DMS153 (cell line): Measurements from ENCODE around the gene ZWILCH.
"Not testable (repeated sequence)": the region's sequence is repeated elsewhere in the genome, so short reads cannot be mapped to it uniquely, and the experiment has no call there.

Experiments used
- DNase-seq: peaks from one replicate; lab custom pipeline; 2025; lab: John Stamatoyannopoulos, UW

The ZWILCH gene

DNA sequence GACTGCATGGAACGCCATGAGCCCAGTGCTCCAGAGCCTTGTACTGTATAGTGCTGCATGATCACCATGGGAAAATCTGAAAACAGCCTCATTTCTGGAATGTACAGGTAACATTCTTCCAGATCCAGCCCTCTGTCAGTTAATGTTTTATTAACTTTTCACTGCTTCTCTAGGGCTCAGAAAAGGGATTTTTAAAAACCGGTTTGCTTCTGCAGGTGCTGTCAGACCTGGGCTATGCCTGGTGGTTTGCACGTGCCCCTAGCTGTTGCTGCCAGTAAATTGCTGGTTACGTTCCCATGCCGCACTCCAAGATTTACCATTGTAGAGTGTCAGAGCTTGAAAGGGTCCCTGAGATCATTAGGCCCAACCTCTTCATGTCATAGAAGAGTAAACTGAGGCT lies 16.6 kb upstream of the ZWILCH start:
- no peak for DNase-seq

DNA sequence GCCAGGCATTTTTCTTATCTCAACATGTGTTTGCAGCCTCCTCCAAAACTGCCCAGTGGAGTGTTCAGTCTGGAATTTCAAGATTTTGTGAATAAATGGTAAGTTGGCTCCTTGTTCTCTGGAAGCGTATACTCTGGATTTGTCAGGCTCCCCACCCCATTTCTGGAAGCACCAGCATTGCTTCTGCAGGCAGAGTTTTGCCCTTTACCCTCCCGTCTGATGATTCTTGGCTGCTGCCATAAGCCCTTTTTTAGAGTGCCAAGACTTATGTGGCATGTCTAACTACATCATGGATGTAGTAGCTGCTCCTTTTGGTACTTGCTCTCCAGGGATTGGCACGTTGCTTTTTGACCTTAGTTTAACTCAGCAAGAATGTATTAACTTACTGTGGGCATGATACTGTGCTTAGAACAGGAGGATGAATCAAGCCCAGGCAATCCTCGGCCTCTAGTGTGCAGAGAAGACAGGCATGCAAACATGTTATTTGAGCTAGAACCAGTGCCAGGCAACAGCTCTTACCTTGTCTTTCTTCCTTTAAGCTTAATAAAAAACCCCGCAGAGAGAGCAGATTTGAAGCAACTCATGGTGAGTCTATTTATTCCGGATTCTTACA lies 15.8 kb upstream of the ZWILCH start:
- DNase-seq: no peak

DNA sequence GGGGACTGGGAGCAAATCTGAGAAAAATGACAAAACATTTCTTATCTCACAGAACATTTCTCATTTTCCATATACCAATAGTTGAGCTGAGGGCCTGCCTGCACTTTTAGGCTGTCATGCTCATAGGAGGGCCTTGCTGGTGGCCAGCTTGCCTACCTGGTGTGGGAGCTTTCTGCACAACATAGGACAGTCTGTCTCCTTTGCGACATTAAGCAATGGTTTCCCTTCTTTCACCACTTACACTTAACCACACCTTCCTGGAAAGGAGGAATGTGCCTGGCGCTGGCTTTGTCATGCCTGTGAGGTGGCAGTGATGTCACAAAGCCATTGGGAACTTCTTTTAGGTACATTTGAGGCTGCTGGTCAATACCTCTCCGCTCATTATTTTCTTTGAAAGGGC lies 13.3 kb upstream of the ZWILCH start:
- DNase-seq: no peak

DNA sequence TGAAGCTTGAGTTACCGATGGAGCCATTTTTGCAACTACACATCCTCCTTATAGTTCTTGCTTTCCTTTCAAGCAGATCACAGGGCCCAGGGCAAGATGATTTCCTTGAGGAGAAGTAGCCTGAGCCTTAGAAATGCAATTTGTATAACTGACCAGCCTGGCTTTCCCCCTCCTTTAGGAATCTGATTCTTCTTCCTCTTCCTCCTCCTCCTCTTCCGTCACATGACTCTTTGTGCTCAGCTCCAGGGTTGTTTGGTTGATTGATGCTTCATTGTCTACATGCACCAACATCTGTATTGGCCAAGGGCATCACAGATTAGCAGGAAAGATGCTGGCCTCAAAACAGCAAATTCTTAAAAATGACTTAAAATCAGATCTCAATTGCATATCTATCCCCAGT lies 10.9 kb upstream of the ZWILCH start:
- no peak for DNase-seq

DNA sequence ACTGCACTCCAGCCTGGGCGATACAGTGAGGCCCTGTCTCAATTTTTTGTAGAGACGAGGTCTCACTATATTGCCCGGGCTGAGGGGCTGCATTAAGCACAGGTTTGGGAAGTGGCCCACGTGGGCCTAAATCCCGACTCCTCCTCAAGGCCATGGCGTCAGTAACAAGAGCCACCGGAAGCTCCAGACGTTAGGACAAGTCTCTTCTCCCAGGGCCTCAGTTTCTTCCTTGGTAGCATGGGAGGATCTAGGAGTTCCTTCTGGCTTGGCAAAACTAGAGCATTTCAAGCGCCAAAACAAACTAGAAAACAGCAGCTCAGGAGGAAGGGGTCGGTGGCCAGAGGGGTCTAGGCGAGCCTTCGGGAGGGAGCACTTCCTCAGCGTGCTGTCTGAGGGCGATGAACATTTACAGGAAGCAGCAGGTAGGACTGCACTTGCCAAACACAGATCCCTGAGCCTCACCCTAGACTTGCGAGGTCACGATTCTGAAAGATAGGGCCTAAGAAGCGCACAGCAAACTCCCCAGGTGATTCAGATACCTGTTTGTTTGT lies 8.1 kb upstream of the ZWILCH start:
- DNase-seq: no peak

DNA sequence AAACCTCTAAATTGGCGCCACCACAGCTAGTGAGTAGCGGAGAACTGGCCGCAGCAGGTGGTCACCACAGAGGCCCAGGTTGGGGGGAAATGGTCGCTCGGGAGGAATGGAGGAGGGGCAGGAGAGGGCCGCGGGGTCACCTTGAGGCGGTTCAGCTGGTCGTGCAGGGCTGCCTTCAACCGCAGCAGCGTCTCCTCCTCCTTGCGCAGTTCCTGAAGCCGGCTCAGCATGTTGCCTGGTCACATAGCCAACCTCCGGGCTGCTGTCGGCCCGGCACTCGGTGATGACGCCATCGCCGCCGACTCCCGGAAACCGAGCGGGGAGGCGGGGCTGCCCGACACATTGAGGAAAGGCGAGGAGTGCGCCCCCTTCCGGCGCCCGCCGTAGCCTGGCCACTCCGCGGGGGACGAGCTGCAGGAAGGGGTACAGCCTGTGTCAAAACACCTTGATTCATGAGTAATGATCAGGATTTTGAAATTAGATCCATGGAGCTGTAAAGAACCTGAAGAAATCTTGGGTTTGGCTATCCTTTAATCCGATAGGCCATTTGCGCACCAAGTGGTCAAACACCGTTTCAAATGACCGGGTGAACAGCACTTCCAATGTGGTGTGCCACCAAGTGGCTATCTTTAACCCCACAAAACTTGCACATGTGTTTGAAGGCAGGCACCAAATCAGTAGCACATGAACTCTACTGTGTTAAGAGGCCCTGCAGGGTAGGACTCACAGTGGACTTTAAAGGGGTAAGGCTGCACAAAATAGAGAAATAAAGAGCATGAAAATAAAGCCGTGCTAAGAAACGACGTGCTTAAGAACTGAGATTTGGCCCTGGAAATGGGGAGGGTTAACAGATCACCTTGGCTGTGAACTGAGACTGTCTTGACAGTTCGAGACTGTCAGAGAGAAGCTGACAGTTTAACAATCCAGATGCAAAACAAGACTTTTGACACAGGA lies 7.3 kb upstream of the ZWILCH start, which contains the start of gene SNAPC5:
Gene SNAPC5, minus strand, starts transcription at position 261 of the 954 bp plus-strand sequence. Its CDS starts 31 bp downstream, at position 230.
- peak; percentile 67 for DNase-seq

DNA sequence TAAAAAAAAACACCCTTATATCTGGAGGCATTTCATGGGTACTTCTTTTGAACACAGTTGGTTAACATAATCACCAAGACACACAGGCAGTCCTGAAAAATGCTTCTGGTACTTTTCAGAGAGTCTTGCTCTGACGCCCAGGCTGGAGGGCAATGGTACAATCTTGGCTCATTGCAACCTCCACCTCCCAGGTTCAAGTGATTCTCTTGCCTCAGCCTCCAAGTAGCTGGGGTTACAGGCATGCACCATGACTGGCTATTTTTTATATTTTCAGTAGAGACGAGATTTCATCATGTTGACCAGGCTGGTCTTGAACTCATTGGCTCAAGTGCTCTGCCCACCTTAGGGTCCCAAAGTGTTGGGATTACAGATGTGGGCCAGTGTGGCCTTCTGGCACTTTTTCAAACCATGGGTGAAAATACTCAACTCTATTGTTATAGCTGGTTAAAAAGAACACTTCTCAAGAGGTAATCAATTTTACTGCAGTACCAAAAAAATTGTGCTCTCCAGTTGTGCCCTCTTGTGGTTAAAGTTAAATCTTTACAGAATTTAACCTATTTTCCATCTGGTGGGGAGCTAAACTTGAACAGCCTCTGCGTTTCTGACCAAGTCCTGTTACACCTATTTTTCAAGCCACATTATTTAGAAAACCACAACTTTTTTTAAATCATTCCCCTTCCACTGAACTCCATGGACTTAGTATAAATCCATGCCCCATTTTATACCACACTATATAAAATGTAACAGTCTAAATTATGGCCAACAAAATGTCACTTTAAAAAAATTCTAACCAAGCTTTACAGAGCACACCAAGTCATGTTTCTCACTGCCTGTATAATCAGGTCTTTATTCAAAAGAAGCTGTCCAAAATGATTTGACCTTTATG lies 6.4 kb upstream of the ZWILCH start:
- no peak for DNase-seq

DNA sequence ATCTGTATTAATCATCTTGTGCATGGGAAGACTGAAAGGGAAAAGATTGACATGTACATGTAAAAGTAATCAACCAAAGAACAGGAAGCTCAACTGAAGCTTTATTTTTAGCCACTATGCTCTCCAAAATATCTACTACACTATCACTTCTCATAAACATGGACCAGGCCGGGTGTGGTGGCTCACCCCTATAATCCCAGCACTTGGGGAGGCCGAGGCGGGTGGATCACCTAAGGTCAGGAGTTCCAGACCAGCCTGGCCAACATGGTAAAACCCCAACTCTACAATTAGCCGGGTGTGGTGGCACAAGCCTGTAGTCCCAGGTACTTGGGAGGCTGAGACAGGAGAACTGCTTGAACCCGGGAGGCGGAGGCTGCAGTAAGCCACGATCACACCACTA lies 4.8 kb upstream of the ZWILCH start:
- not testable (repeated sequence) for DNase-seq

DNA sequence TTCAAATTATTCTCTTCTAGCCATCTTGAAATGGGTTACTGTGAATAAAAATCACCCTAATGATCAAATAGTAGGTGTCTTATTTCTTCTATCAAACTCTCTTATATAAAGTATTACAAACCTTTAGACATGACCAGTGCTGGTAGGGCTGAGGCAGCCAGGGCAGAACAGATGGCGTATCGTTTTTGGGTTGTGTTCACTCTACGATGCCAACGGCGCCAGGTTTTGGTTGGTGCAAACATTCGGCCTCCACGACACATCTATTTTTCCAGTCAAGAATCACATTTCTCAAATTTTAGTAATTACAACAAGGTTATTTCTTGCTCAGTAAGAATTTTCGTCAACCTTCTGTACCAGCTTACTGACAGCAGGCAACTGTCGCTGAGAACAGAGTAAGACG lies 2.6 kb upstream of the ZWILCH start:
- DNase-seq: no peak

DNA sequence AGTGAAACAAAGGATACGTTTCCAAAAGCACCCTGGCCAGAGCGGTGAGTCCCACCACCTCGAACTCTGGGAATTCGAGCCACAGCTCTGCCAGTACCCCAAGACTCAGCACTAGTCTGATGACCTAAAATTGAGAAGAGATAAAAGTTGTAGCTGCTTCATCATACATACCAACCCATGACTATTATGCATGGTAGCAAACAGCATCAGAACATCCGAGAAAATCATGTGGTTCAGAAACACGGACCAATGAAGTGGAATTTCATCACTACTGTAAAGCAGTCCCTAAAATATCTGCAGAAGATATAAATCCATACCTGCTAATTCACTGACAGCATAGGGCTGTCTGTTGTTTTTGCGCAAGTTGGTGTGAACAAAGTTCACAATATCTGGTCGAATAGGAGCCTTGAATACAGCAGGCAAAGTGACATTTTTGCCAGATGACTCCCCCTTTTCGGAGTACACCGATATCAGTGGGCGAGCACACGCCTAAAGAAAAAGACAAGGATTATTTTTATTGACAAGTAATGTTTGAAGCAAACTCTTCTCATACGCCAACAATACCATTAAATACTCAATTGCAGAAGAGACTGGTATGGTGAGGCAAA lies 2.0 kb upstream of the ZWILCH start:
- not testable (repeated sequence) for DNase-seq

DNA sequence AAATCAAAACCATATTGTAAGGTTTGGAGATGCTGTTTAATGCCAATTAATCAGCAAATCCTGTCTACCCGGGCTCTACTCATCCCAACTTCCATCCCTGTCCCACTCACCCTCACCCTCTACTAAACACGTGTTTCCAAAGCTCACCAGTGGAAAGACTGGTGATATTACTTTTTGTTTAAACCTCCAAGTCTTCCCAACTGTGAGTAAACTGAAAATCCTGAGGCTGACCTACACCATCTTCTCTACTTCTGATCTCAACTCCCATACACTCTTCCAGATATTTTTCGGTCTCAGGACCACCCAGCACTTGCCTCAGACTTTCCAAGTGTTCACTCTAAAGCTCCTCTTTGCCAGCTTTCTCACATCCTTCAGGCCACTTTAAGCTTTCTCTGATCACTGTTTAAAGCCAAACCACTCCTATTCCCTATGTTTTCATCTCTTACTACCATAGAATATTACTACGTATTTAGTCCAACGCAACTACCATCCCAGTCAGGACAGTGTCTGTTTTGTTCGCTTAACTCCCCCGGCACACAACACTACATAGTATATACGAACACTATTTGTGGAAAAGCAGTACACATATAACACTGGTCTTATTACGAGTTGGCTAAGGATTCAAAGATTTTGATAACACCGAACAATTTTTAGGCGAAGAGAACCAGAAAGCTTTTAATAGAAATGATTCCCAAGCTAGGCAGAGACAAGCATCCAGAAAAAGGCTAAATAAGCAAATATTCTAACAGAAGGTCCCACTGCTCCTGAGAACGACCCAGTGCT lies 1.2 kb upstream of the ZWILCH start:
- no peak for DNase-seq

DNA sequence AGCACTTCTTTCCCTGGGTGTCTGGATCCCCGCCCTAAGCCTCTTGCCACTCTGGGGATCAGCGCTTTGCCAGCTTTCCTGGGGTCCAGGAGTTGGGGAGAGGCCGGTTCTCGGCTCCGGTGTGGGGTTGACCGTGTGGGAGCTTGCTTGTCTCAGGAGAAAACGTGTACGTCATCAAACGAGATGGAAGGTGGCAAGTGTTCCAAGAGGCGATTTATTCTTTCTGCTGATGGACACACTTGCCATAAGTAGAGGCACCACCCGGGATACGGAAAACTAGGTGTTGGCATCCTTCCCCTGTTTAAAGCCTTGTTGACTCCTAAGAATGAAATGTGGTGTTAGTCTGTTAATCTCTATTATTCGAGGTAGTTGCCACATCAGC lies 295 bp downstream of the ZWILCH start:
- no peak for DNase-seq

DNA sequence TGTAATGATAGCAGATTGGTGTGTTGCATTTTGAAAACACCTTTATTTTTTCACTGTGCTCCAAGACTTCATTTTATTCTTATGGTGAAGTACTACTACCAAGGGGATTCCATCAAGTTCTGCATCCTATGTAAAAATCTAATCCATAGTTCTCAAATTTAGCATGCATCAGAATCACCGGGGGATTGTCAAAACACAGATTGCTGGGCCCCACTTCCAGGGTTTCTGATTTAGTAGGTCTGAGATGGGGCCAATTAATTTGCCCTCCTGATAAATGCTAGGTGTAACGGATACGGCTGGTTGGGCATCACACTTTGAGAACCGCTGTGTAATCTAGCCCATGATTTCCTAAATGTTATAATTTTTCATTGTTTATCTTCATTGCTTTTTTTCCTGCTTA lies 692 bp downstream of the ZWILCH start:
- DNase-seq: no peak

DNA sequence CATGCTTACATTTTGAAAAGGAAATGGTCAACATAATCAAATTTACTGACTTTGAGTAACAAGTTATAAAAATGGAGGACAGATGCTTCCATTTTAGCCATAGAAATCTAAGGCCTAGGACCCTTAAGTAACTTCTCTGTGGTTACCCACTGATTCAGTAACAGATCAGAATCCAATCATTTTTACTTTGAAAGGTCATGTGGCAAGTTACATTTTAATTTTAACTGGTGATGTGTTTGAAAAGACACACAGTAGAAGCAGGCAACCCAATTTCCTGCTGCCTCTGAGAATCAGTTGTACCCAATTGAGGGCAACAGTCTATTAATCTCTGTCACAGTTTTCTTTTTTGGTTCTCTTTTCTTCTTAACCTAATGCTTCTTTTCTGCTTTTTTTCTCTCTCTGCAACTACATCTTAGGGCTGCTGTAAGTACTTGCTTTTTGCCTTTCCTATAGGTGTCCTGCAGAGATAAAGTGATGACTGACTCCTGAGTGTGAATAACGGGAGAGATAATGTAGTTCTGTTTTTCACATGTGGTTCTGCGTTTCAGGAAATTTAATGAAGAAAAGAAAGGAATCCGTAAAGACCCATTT lies 3.3 kb downstream of the ZWILCH start:
- DNase-seq: no peak

DNA sequence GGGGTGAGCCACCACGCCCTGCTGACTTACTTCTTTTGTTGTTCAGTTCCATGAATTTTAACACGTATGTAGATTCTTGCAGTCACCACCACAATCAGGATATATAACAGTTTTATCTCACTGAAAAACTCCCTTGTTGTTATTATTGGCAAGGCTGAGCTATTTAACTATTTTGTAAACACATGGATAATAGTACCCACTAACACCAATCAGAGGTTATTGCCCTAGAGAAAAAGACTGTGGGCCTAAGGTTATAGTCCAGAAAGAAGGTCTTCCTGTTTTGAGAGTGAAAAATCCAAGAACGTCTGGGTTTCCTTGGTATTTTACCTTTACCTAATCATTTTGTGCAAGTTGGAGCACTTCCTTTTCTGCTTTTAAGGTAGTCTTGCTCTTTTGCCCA lies 9.5 kb downstream of the ZWILCH start:
- DNase-seq: no peak

DNA sequence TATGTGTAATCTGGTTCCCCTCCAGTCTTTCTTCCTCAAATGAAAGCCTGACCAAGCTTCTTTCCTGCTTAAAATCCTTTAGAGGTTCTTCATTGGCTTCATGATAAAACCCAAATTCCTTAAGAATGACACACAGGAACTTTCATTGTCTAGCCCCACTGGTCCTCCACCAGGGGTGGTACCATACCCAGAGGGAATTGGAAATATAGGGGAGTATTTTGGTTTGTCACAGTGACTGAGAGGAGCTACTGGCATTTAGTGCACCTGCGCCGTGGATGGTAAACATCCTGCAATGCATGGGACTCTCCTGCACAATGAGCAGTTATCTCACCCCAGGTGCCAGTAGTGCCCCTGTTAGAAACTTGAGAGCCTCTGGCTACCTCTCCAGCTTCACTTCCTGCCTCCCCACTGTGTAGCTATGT lies 10.8 kb downstream of the ZWILCH start:
- no peak for DNase-seq

DNA sequence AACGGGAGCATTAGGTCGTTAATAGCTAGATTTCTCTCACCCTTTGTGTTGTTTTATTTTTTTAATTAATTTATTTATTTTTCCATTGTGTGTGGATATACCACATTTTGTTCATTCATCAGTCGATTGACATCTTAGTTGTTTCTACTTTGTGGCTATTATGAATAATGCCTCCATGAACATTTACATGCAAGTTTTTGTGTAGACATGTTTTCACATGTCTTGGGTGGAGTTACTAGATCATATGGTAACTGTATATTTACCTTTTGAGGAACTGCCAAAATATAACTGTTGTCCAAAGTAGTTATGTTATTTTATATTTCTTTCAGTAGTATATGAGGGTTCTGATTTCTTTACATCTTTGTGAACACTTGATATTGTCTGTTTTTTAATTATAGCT lies 18.8 kb downstream of the ZWILCH start:
- DNase-seq: no peak

DNA sequence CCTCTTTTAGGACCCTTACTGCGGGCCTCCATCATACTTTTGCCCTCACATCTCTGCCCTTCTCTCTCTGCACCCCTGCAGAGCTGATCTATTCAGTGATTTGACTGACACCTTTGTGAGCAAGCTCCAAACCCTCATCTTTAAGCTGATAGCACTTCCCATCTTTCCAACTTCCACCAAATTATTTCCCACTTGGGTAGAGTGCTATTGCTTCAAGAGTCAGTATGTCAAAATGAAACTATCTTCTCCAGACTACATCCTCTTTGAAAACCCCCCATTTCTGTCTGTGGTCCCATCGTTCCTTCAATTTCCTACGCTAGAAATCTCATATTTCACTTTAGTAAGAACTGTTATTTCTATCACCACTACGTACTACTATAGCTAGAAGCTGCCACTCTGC lies 19.7 kb downstream of the ZWILCH start:
- no peak for DNase-seq

DNA sequence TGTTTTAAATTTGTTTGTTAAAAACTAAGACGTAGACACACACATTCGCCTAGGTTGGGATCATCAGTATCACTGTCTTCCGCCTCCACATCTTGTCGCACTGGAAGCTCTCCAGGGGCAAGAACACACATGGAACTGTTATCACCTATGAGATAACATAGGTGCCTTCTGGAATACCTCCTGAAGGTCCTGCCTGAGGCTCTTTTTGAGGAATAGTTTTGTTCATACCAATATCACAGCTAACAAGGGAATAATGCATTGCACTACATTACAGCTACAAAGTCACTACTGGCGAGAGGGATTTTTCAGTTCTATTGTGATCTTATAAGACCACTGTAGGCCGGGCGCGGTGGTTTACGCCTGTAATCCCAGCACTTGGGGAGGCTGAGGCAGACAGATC lies 29.9 kb downstream of the ZWILCH start:
- no peak for DNase-seq

DNA sequence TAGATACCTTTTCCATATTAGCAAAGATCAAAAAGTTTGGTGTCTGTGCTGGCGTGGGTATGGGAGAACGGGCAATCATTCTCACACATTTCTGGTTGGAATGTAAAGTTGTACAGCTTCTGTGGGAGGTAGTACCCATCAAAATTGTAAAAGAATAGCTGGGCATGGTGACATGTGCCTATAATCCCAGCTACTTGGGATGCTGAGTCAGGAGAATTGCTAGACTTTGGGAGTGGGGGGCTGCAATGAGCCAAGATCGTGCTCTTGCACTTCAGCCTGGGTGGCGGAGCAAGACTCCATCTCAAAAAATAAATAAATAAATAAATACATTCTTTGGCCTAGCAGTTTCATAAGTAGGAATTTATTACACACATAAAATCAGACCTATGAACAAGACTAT lies 37.8 kb downstream of the ZWILCH start:
- no peak for DNase-seq

DNA sequence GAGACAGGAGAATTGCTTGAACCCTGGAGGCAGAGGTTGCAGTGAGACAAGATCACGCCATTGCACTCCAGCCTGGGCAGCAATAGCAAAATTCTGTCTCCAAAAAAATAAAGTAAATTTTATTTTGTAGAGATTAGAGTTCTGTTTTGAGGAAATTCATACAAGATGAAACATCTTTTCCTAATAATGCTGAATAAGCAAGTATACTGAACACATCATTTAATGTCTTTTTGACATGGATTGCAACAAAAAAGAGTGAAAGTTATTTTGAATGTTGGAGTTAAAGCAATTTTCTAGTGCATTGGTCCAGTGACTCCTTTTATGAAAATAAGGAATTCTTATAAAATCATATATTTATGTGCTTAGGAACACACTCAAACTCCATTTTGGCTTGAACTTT lies 40.1 kb downstream of the ZWILCH start:
- no peak for DNase-seq
